Left ventricle myocardium inferior (tissue), 1 donor: ENCODE results near the gene PAQR4. TPM values are rescaled to one million over a fixed set of nuclear protein-coding genes. Genes with fewer than 3 reads are reported as not detected.

Source experiments
- DNase-seq: peaks from one replicate; pipeline ENCODE4 v3.0.0-alpha.2; 2020
- H3K27ac ChIP-seq: fragments of 200-600 bp; replicated peaks from 2 replicates; pipeline ENCODE4 v1.8.0; 2021
- H3K27me3 ChIP-seq: fragments of 200-600 bp; 2 replicates; pipeline ENCODE4 v1.8.0; 2021; ENCODE audit warnings: low read depth
- H3K36me3 ChIP-seq: fragments of 200-600 bp; 2 replicates; pipeline ENCODE4 v1.8.0; 2021
- H3K4me1 ChIP-seq: fragments of 200-600 bp; 2 replicates; pipeline ENCODE4 v1.8.0; 2021
- H3K4me3 ChIP-seq: fragments of 200-600 bp; 2 replicates; pipeline ENCODE4 v1.8.0; 2021; ENCODE audit warnings: mild to moderate bottlenecking, moderate library complexity
- H3K9me3 ChIP-seq: fragments of 200-600 bp; replicated peaks from 2 replicates; pipeline ENCODE4 v1.8.0; 2021
- intact Hi-C: fragments of 100-400 bp; cut with micrococcal nuclease; formaldehyde crosslinking; loops from one replicate; pipeline ENCODE4 v1.11.0; 2022
- total RNA-seq: library from RNA; stranded (reverse); fragmentation: NEBNext Ultra II Directional; extraction: Animal tissue kit (Norgen Biotek cat#: 25700); gene quantifications from one replicate; pipeline ENCODE4 v1.2.1, GENCODE V29; 2021
- TF ChIP-seq, protein P1 (sequence below): fragments of 200-600 bp; IDR thresholded peaks from 2 replicates; pipeline ENCODE4 v1.8.0; 2021; ENCODE audit warnings: antibody characterized with exemption, mild to moderate bottlenecking, borderline replicate concordance
- donor health status: DM: no; HTN: yes; CAD: no; lungs with severe emphysema.

Gene PAQR4
- total RNA-seq, 1 donor from 2014 or later = 9.2 TPM

GRCh38 chr16:3017344-3017743 lies 48.2 kb downstream of the PAQR4 start:
- no peak overlapping the region for H3K4me3 ChIP-seq
- intact Hi-C loops = no loop called here
- TF ChIP-seq, protein P1, sequence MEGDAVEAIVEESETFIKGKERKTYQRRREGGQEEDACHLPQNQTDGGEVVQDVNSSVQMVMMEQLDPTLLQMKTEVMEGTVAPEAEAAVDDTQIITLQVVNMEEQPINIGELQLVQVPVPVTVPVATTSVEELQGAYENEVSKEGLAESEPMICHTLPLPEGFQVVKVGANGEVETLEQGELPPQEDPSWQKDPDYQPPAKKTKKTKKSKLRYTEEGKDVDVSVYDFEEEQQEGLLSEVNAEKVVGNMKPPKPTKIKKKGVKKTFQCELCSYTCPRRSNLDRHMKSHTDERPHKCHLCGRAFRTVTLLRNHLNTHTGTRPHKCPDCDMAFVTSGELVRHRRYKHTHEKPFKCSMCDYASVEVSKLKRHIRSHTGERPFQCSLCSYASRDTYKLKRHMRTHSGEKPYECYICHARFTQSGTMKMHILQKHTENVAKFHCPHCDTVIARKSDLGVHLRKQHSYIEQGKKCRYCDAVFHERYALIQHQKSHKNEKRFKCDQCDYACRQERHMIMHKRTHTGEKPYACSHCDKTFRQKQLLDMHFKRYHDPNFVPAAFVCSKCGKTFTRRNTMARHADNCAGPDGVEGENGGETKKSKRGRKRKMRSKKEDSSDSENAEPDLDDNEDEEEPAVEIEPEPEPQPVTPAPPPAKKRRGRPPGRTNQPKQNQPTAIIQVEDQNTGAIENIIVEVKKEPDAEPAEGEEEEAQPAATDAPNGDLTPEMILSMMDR = no peak
- peaks cover 5% of the 10 kb centered on the region for H3K36me3 ChIP-seq
- H3K4me1 ChIP-seq = peaks cover 37% of the 10 kb centered on the region
- H3K27me3 ChIP-seq = peaks cover 66% of the 10 kb centered on the region
- H3K27ac ChIP-seq = no peak overlapping the region
- H3K9me3 ChIP-seq = no peaks in the 10 kb centered on the region
- no peak for DNase-seq

DNA sequence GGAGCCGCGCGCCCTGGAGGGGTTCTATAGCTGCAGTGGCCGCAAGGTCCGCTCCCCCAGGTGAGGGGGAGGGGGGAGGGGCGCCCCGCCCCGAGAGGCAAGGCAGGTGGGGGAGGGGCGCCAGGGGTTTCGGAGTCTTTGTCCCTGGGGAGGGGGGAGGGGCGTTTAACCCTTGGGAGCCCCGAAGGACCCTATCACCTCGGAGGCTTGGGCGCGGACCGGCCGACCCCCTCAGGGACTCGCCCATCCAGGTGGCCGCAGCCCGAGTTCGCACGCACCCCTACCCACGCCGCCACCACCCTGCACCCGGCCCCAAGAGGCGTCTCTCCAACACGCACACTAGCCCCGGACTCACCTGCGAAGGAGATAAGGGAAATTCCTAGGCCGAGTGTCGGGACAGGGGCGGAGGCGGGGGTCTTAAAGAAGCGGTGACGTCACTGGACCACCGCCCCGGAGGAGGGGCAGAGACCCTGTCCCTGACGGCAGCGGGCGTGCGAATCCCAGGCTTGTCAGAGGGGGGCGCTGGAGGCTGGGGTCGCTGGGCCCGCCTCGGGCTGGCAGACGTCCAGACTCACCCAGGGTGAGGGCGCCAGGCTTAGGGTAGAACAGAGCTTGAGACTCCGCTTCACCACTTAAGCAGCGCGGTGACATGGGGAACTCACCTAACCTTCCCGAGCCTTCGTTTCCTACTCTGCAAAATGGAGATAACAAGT lies 48.8 kb downstream of the PAQR4 start, which contains the start of gene CLDN6:
Gene CLDN6, minus strand, starts transcription at position 390 of the 713 bp plus-strand sequence. CDS start 2,162 bp downstream, outside the sequence.
- Histone ChIP-seq H3K36me3 (peaks cover 5% of the 10 kb centered on the region), H3K4me1 (peaks cover 43% of the 10 kb centered on the region), H3K27me3 (peaks cover 59% of the 10 kb centered on the region), H3K9me3 (no peaks in the 10 kb centered on the region), H3K4me3 (no peak within 1 kb of the TSS), H3K27ac (no peak within 1 kb of the TSS)
- no peak for DNase-seq
- TF ChIP-seq, protein P1 = no peak
- intact Hi-C loops = no loop called here

- intact Hi-C loops = no loop called here
- TF ChIP-seq, protein P1 = no peak
- peak overlapping the region; percentile 98 for H3K27ac ChIP-seq
- peaks cover 42% of the 10 kb centered on the region for H3K27me3 ChIP-seq
- no peak for DNase-seq
- peaks cover 60% of the 10 kb centered on the region for H3K4me1 ChIP-seq
- peaks cover 5% of the 10 kb centered on the region for H3K36me3 ChIP-seq
- H3K4me3 ChIP-seq = peak overlapping the region; percentile 83
- H3K9me3 ChIP-seq = no peaks in the 10 kb centered on the region
Observed at GRCh38 chr16:3019594-3020246, 50.6 kb downstream of the PAQR4 start.

GRCh38 chr16:3020247-3020603 lies 51.1 kb downstream of the PAQR4 start, which contains the start of gene TNFRSF12A:
TSS of gene TNFRSF12A (plus strand) at chr16:3020368. CDS start at chr16:3020398, 30 bp downstream.
- peaks cover 37% of the 10 kb centered on the region for H3K27me3 ChIP-seq

More at GRCh38 chr16:3020247-3020603, 51.1 kb downstream of the PAQR4 start, which contains the start of gene TNFRSF12A:
- Histone ChIP-seq H3K4me3 (peak within 1 kb of the TSS; percentile 83), H3K27ac (peak within 1 kb of the TSS; percentile 98), H3K4me1 (peaks cover 62% of the 10 kb centered on the region), H3K36me3 (peaks cover 5% of the 10 kb centered on the region), H3K9me3 (no peaks in the 10 kb centered on the region)
- DNase-seq = peak; percentile 83
- TF ChIP-seq, protein P1 = peak; percentile 31
- intact Hi-C loops = no loop called here
